Fibroblast of peridontal ligament (primary cell): Measurements from ENCODE around the gene ORM2.
A peak's percentile ranks its signal among the peaks of the same experiment; 100 is the strongest.

ENCODE experiments used
- DNase-seq: peaks from one replicate; pipeline ENCODE4 v3.0.0-alpha.2; 2010; ENCODE audit errors: extremely low read depth

ORM2 gene

GRCh38 chr9:114294664-114295063 is 35.0 kb upstream of the ORM2 start:
- DNase-seq: no peak

- DNase-seq: no peak
These were observed 33.3 kb upstream of the ORM2 start for GRCh38 chr9:114296338-114296737.

GRCh38 chr9:114299286-114300152 is 30.1 kb upstream of the ORM2 start:
- DNase-seq: no peak

- DNase-seq: no peak
These were observed 29.4 kb upstream of the ORM2 start for GRCh38 chr9:114300153-114300845.

- no peak for DNase-seq
These were observed 28.5 kb upstream of the ORM2 start for GRCh38 chr9:114300846-114301797.

- DNase-seq: no peak
These were observed 27.7 kb upstream of the ORM2 start for GRCh38 chr9:114301798-114302565.

GRCh38 chr9:114302727-114303126 is 26.9 kb upstream of the ORM2 start:
- DNase-seq: no peak

GRCh38 chr9:114303571-114303970 is 26.1 kb upstream of the ORM2 start:
- DNase-seq: no peak

- no peak for DNase-seq
These were observed 25.7 kb upstream of the ORM2 start for GRCh38 chr9:114303977-114304376.

GRCh38 chr9:114304416-114305188 is 25.1 kb upstream of the ORM2 start:
- no peak for DNase-seq

- DNase-seq: peak; percentile 68
These were observed 21.8 kb upstream of the ORM2 start for GRCh38 chr9:114307899-114308267.

GRCh38 chr9:114308361-114308950 is 21.2 kb upstream of the ORM2 start:
- DNase-seq: no peak

- DNase-seq: no peak
These were observed 20.6 kb upstream of the ORM2 start for GRCh38 chr9:114309096-114309495.

- no peak for DNase-seq
These were observed 18.9 kb upstream of the ORM2 start for GRCh38 chr9:114310471-114311450.

GRCh38 chr9:114311571-114312512 is 17.8 kb upstream of the ORM2 start:
- DNase-seq: no peak

- no peak for DNase-seq
These were observed 17.2 kb upstream of the ORM2 start for GRCh38 chr9:114312513-114312875.

GRCh38 chr9:114313186-114313585 is 16.5 kb upstream of the ORM2 start:
- DNase-seq: peak; percentile 77
